ENCODE results near the gene MEF2D.

Gene MEF2D

GRCh38 chr1:156500543-156500792 is at the start of gene MEF2D:
Gene MEF2D (minus strand): TSS chr1:156500775. CDS start chr1:156483292, 17,483 bp downstream.
- no peak for DNase-seq (ENCODE audit: low spot score)

DNA sequence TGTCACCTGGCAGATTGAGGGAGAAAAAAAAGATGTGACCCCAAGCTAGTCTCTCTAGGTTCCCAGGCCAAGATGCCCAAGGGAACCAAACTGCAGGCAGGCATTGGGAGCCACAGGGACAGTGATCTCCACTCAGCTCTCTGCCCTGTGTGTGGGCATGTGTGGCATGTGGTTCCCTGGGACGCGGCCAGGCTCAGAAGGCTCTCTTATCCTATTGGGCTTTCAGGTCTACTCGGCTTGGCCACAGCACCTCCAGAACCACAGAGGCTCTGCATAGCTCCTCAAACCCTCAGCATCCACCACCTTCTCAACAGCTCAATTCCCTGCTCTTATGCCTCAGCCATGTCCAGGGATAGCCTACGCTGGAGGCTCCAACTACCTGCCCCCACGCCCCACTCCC is 49.8 kb upstream of the MEF2D start:
- DNase-seq (ENCODE audit: low spot score): no peak

GRCh38 chr1:156549831-156550230 is 49.3 kb upstream of the MEF2D start:
- DNase-seq (ENCODE audit: low spot score): no peak

GRCh38 chr1:156549390-156549789 is 48.8 kb upstream of the MEF2D start:
- no peak for DNase-seq (ENCODE audit: low spot score)

- no peak for DNase-seq (ENCODE audit: low spot score)
These were observed 47.4 kb upstream of the MEF2D start for GRCh38 chr1:156547982-156548381.

GRCh38 chr1:156547434-156547833 is 46.9 kb upstream of the MEF2D start:
- DNase-seq (ENCODE audit: low spot score): no peak

DNA sequence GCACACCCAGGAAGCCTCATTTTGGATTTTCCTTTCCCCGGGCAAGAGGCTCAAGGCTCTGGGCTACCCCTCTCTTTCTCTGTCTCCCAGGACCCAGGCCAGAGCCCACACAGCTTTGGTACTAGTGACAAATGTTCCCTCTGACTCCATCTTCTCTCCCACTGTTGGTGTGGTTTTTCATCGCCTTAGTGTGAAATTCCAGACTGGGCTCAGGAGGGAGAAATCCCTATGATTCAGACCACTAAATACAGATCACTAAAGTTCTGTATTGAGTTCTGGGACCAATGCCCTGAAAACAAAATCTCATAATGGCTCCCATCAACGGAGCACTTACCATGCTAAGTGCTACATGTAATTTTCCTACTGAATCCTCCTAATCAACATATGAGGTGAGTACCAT is 45.7 kb upstream of the MEF2D start:
- no peak for DNase-seq (ENCODE audit: low spot score)

- DNase-seq (ENCODE audit: low spot score): no peak
These were observed 44.1 kb upstream of the MEF2D start for GRCh38 chr1:156544592-156545102.

- DNase-seq (ENCODE audit: low spot score): no peak
These were observed 42.5 kb upstream of the MEF2D start for GRCh38 chr1:156543066-156543465.

DNA sequence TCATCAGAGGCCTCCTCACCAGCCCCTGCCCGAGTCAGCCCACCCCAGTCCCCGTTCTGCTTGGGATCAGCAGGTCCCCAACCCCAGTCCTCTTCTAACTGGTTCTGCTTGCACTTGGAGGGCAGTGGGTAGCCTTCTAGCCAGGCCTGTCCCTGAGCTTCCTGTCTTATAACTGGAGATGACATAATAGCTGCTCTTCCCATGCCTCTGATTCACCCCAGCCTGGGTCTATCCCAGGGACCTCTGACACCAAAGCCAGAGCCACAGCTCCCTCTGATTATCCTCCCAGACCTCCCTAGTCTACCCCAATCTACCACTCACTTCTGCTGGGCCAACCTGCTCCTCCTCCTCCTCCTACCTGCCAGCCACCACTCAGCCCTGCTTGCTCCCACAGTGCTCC is 40.4 kb upstream of the MEF2D start:
- DNase-seq (ENCODE audit: low spot score): no peak

- DNase-seq (ENCODE audit: low spot score): no peak
These were observed 39.3 kb upstream of the MEF2D start for GRCh38 chr1:156539818-156540355.

GRCh38 chr1:156538711-156539440 is 38.3 kb upstream of the MEF2D start:
- DNase-seq (ENCODE audit: low spot score): no peak

DNA sequence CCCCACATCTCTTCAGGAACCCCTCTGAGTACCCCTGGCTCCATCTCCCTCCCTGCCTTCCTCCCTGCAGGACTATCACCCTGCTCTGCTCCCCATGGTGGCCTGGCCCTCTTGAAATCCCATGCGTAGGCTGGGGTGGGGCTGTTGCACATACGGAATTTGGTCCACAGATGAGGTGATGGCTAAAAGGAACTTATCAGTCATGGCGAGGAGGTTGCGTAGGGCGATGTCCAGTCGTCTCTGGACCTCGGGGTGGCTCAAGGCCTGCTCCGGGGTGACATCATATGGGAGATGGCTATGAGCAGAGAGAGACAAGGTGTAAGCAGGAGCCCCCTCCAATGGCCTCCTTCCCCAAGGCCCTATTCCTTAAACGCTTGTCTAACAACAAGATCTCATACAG is 36.5 kb upstream of the MEF2D start:
- no peak for DNase-seq (ENCODE audit: low spot score)

- no peak for DNase-seq (ENCODE audit: low spot score)
These were observed 34.0 kb upstream of the MEF2D start for GRCh38 chr1:156534424-156535060.

- DNase-seq (ENCODE audit: low spot score): no peak
These were observed 33.1 kb upstream of the MEF2D start for GRCh38 chr1:156533568-156534220.

- no peak for DNase-seq (ENCODE audit: low spot score)
These were observed 31.8 kb upstream of the MEF2D start for GRCh38 chr1:156532374-156532773.

GRCh38 chr1:156530006-156530405 is 29.4 kb upstream of the MEF2D start:
- no peak for DNase-seq (ENCODE audit: low spot score)

DNA sequence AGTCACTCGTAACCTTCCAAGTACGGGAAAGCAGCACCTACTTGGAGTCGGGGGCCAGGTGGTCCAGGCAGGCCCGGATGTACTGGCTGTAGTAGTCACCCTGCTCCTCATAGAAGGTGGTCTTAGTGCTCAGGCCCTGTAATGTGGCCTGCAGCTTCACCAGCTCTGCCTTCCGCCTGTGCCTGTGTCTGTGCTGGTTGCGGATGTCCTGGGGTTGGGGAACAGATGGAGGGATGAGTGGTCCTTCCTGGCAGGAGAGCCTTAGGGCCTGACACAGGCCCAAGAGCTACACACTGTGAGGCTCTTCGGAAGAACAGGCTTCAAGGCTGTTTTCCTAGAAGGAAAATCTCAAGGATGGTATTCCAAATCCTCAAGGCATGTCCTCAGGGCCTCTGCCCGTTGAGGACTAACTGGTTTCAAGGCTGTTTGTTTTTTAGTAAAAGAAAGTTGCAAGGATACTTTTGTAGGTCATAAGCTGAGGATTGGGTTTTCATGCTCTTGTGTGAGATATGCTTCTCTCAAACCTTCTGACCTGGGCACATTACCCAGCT is 28.4 kb upstream of the MEF2D start:
- no peak for DNase-seq (ENCODE audit: low spot score)

DNA sequence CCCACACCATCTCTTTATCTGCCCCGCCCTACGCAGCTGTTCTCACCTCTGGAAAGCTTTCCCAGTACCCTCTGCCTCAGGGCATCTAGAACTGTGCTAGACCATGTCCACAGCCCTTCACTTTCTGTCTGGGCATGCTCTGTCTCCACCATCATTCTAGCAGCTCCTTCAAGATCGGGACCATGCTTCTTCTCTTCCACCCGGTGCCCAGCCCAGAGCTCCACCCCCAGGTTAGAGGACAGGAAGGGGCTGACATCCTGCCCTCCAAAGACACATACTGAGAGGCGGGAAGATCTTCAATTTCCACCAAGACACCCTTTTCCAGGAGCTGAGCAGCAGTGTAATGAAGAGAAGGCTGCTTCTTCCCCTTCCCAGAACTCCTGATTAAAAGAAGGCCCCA is 27.7 kb upstream of the MEF2D start:
- DNase-seq (ENCODE audit: low spot score): no peak

DNA sequence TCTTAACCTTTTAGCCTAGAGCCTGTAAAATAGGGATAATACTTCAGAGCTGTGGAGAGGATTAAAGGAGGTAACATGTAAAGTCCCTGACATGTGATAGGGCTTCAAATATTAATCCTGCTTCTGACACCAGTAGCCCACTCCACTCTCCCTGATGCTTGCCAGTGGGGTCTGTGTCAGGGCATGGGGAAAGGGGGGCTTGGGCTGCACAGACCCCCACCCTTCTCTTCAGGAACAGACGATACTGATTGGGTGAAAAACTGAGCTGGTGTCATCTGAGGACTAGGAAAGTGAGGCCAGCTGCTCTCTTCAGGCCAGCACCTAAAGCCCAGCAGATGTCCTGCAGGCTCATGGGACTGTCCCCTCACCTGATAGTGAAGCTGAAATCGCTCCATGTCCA is 27.0 kb upstream of the MEF2D start:
- DNase-seq (ENCODE audit: low spot score): no peak

DNA sequence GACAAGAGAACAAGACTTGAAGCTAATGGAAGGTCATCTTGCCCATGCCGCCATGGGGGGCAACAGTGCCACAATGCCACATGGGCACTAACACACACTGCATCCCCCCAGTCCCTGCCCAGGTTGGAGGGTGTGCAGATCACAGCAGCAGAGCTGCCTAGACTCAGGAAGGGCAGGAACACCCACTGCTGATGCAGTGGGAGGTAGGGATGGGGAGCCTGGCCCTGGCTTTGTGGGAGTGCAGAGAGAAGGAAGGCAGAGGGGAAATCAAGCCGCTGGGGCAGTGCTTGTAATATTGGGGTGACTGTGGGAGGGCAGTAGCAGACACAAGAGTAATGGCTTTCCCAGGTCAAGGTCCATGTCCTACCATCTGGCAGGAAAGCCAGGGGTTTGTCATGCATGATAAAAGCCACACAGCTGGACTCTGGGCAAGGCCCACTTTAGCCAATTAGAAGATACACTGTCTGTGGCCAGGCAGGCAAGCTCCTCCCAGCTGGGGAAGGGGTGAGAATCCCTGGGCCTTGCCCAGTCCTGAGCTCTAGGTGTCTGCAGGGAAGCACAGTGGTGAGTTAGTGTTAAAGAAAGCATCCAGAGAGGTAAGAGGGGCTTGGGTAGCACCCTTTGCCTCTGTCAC is 25.4 kb upstream of the MEF2D start:
- no peak for DNase-seq (ENCODE audit: low spot score)

- no peak for DNase-seq (ENCODE audit: low spot score)
These were observed 24.5 kb upstream of the MEF2D start for GRCh38 chr1:156525071-156525501.
